ENCODE results near the gene APOL2. TPM values are rescaled to one million over a fixed set of nuclear protein-coding genes. Genes with fewer than 3 reads are reported as not detected.
"Not testable (repeated sequence)": the region's sequence is repeated elsewhere in the genome, so short reads cannot be mapped to it uniquely, and the experiment has no call there.

Gene APOL2
- total RNA-seq, 4 donors from 2014 or later: 15.3 to 21.8 (median 17.1) TPM

DNA sequence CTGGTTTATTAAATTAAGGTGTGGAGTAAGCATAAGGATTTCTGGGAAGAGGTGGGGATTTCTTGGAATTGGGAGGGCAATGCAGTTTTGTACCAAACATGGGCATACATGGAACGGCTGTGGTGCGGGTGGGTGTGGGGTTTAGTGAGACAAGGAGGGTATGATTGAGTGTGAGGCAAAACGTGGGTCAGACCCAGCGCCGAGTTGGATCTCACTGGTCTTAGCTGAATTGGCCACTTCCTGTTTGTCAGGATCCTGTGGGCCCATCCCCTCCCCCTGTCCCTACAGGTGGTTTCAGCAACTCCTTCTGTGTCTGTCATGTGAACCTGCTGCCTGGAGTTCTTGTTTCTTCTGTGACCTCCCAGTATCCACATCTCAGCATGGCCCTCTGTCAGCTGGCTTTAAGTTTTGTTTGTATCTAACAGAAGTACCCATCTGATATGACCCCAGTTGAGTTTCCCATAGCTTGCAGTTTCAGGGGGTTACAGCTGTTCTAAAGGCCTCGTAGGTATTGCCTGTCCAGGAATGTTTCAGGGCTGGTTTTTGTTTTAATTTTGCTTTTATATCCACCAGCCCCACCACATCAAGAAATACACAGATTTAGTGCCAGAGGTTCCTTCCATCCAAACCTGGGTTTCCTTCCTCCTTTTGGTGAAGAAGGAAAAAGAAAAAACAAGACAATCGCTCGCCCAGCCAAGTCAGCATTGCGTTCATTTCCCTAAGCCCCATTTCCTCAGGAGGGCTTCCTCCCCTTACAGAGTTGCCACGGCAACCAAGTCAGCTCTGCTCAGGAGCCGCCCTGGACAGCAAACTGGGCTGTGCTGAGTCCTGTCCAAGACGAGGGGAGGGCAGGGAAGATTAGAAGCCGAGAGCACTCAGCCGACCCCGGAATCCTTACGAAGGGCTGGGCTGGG, 19.6 kb upstream of the APOL2 start:
- H3K36me3 ChIP-seq: no peaks in the 10 kb centered on the region
- no peaks in the 10 kb centered on the region for H3K27me3 ChIP-seq

DNA sequence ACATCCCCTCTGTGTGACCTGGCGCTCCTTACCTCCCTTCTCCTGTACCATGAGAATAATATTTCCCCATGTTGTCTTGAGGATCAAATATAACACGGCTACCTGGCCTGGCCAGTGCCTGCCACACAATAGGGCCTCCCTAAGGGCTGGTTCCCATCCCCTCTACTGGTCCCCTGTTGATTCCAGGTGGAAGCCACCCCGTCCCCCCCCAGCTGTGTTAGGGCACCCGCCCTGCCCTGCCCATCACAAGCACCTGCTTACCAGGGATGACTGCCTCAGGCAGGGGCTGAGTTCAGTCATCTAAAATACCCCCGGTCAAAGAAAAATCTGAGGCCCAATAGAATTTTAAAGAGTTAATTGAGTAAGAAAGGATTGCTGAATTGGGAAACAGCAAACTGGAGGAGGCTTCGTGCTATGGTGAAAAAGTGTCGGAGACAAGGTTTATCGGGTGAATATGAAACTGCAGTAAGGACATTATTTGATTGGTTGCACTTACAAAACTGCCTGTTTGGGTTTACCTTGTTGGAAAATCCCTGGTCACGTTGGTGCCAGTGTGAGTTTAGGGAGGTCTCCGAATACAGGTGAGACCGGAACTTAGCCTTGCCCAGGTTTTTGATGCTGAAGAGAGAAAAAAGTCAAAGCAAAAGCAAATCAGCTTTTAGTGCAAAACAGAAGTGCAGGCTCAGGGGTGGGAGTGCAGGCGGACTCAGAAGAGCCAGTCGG, 18.8 kb upstream of the APOL2 start:
- Histone ChIP-seq H3K27ac (no peak overlapping the region), H3K4me3 (no peak overlapping the region), H3K36me3 (no peaks in the 10 kb centered on the region), H3K9me3 (no peaks in the 10 kb centered on the region), H3K27me3 (no peaks in the 10 kb centered on the region), H3K4me1 (peaks cover 35% of the 10 kb centered on the region)
- peak in 1 of 2 donors; percentile 53 for DNase-seq (ENCODE audit: low spot score in 2 of 2)
- WGBS: 80% methylated on average over 13 of the region's 13 CpGs
- TF ChIP-seq POLR2AphosphoS5 (IDR thresholded peaks at IDR 0.05) (no peak), EP300 (IDR thresholded peaks at IDR 0.05) (no peak), POLR2A (IDR thresholded peaks at IDR 0.05) (no peak)
- TF ChIP-seq, protein P1, sequence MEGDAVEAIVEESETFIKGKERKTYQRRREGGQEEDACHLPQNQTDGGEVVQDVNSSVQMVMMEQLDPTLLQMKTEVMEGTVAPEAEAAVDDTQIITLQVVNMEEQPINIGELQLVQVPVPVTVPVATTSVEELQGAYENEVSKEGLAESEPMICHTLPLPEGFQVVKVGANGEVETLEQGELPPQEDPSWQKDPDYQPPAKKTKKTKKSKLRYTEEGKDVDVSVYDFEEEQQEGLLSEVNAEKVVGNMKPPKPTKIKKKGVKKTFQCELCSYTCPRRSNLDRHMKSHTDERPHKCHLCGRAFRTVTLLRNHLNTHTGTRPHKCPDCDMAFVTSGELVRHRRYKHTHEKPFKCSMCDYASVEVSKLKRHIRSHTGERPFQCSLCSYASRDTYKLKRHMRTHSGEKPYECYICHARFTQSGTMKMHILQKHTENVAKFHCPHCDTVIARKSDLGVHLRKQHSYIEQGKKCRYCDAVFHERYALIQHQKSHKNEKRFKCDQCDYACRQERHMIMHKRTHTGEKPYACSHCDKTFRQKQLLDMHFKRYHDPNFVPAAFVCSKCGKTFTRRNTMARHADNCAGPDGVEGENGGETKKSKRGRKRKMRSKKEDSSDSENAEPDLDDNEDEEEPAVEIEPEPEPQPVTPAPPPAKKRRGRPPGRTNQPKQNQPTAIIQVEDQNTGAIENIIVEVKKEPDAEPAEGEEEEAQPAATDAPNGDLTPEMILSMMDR (IDR thresholded peaks at IDR 0.05): no peak

More for the DNA sequence above, 19.6 kb upstream of the APOL2 start:
- Histone ChIP-seq H3K27ac (peak overlapping the region; percentile 11), H3K9me3 (no peaks in the 10 kb centered on the region), H3K4me1 (peaks cover 29% of the 10 kb centered on the region), H3K4me3 (no peak overlapping the region)
- WGBS: 61% methylated on average over 16 of the region's 16 CpGs
- DNase-seq (ENCODE audit: low spot score in 2 of 2): peak in 1 of 2 donors; percentile 61
- TF ChIP-seq POLR2A (IDR thresholded peaks at IDR 0.05) (no peak), EP300 (IDR thresholded peaks at IDR 0.05) (no peak)
- TF ChIP-seq, protein P1 (IDR thresholded peaks at IDR 0.05): no peak

DNA sequence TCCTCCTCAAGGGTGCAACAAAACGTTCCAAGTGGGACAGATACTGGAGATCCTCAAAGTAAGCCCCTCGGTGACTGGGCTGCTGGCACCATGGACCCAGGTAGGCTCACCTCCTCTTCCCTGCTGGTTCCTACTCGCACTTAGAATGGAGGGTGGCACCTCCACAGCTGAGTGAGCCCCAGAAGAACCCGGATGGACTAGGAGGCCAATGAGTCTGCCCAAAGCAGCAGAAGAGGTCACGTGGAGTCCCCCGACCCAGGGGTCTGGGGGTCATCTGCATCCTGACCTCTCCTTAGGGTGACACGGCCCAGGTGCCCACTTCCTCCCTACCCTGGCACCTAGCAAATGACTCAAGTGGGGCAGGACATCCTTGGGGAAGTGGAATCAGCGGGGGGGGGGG, 18.0 kb upstream of the APOL2 start:
- Histone ChIP-seq H3K4me1 (peaks cover 42% of the 10 kb centered on the region), H3K27me3 (no peaks in the 10 kb centered on the region), H3K4me3 (no peak overlapping the region), H3K36me3 (no peaks in the 10 kb centered on the region), H3K9me3 (no peaks in the 10 kb centered on the region), H3K27ac (no peak overlapping the region)
- WGBS: 81% methylated on average over 7 of the region's 8 CpGs
- TF ChIP-seq POLR2A (IDR thresholded peaks at IDR 0.05) (no peak), EP300 (IDR thresholded peaks at IDR 0.05) (no peak), POLR2AphosphoS5 (IDR thresholded peaks at IDR 0.05) (no peak)
- TF ChIP-seq, protein P1 (IDR thresholded peaks at IDR 0.05): no peak
- DNase-seq (ENCODE audit: low spot score in 2 of 2): peak in 1 of 2 donors; percentile 53

DNA sequence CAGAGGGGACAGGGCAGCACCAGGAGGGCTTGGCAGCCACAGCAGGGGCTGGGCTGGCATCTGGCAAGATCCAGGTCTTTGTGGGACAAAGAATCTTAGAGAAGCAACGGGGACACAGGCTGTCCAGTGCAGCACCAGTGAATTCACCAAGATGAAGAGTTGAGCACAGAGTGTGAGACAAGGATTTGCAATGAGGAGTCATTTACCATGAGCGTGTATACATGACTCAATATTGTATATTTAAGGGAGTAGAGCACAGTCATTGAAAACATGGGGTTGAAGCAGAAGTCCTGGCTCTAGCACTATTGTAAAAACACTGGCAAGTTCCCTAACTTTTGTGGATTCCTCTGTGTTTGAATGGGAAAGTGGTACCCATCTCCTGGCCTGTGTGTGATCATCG, 17.2 kb upstream of the APOL2 start:
- Histone ChIP-seq H3K27ac (no peak overlapping the region), H3K9me3 (no peaks in the 10 kb centered on the region), H3K4me1 (peaks cover 42% of the 10 kb centered on the region), H3K36me3 (no peaks in the 10 kb centered on the region), H3K4me3 (no peak overlapping the region), H3K27me3 (no peaks in the 10 kb centered on the region)
- peak in 1 of 2 donors; percentile 21 for DNase-seq (ENCODE audit: low spot score in 2 of 2)
- TF ChIP-seq, protein P1 (IDR thresholded peaks at IDR 0.05): no peak
- TF ChIP-seq POLR2A (IDR thresholded peaks at IDR 0.05) (no peak), POLR2AphosphoS5 (IDR thresholded peaks at IDR 0.05) (no peak), EP300 (IDR thresholded peaks at IDR 0.05) (no peak)
- 84% methylated on average over 3 of the region's 3 CpGs for WGBS

DNA sequence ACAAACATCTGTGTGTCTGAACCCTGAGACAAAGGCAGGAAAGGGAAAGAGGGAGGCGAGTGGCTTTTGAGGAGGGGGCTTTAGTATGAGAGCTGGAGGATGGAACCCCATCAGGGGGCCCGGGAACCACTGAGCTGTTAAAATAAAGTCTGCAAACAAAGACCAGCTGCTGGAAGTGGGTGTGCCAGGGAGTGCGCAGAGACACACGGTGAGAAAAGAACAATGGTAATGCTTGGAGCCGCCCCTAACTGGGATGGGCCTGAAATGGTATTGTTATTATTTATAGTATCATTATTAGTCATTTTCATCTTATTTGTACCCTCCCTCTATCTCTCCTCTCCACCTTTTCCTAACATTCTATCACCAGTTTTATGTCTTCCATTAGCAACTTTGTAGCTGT, 16.2 kb upstream of the APOL2 start:
- not testable (repeated sequence) for H3K36me3 ChIP-seq; H3K27me3 ChIP-seq; H3K9me3 ChIP-seq; DNase-seq (ENCODE audit: low spot score in 2 of 2); H3K4me3 ChIP-seq
- peak overlapping the region; percentile 62 for H3K27ac ChIP-seq
- WGBS: 60% methylated on average over 1 of the region's 5 CpGs
- H3K4me1 ChIP-seq: peaks cover 42% of the 10 kb centered on the region

Data from suprapubic skin (tissue), 4 donors.